ENCODE data around the gene CNTNAP2. TPM values are rescaled to one million over a fixed set of nuclear protein-coding genes. Genes with fewer than 3 reads are reported as not detected.
"Not testable (repeated sequence)": the region's sequence is repeated elsewhere in the genome, so short reads cannot be mapped to it uniquely, and the experiment has no call there.

CNTNAP2 gene
- total RNA-seq, 2 donors from 2014 or later: 171 to 228 TPM

GRCh38 chr7:148296994-148297644 lies 2180.5 kb downstream of the CNTNAP2 start:
- Mint-ChIP-seq H3K36me3 (ENCODE audit: low read depth) (no peaks in the 10 kb centered on the region), H3K27me3 (ENCODE audit: insufficient read depth) (peaks cover 2% of the 10 kb centered on the region), H3K4me3 (no peak overlapping the region), H3K4me1 (peaks cover 21% of the 10 kb centered on the region), H3K27ac (no peak overlapping the region), H3K9me3 (no peaks in the 10 kb centered on the region)
- 94 to 95% methylated on average over 2 of the region's 2 CpGs for WGBS, 2 experiments (ENCODE audit: insufficient coverage in 1 of 2, insufficient read length in 1 of 2)
- Histone ChIP-seq H3K9me3 (ENCODE audit: control insufficient read depth, low read length) (no peaks in the 10 kb centered on the region), H3K36me3 (ENCODE audit: control insufficient read depth, insufficient read depth, low read length) (no peaks in the 10 kb centered on the region), H3K9ac (ENCODE audit: extremely low read depth, low read length, poor library complexity, severe bottlenecking) (no peak overlapping the region), H3K27me3 (ENCODE audit: control insufficient read depth, insufficient read depth, low read length, poor library complexity, severe bottlenecking) (no peaks in the 10 kb centered on the region), H3K4me1 (ENCODE audit: control insufficient read depth, insufficient read depth, low read length) (peaks cover 6% of the 10 kb centered on the region), H3K27ac (ENCODE audit: low read depth, low read length) (no peak overlapping the region), H3K4me3 (ENCODE audit: low read length) (no peak overlapping the region)
- TF ChIP-seq CTCF (conservative IDR thresholded peaks at IDR 0.05): peak; percentile 58
- DNase-seq: no peak

- H3K27ac Mint-ChIP-seq; H3K36me3 ChIP-seq (ENCODE audit: control insufficient read depth, insufficient read depth, low read length); H3K9me3 ChIP-seq (ENCODE audit: control insufficient read depth, low read length); H3K36me3 Mint-ChIP-seq (ENCODE audit: low read depth); H3K9ac ChIP-seq (ENCODE audit: extremely low read depth, low read length, poor library complexity, severe bottlenecking); H3K27me3 Mint-ChIP-seq (ENCODE audit: insufficient read depth); H3K9me3 Mint-ChIP-seq; H3K4me3 ChIP-seq (ENCODE audit: low read length); H3K27me3 ChIP-seq (ENCODE audit: control insufficient read depth, insufficient read depth, low read length, poor library complexity, severe bottlenecking); DNase-seq; H3K4me1 ChIP-seq (ENCODE audit: control insufficient read depth, insufficient read depth, low read length); H3K4me3 Mint-ChIP-seq; H3K27ac ChIP-seq (ENCODE audit: low read depth, low read length): not testable (repeated sequence)
- peaks cover 18% of the 10 kb centered on the region for H3K4me1 Mint-ChIP-seq
- WGBS, 2 experiments (ENCODE audit: insufficient coverage in 1 of 2, insufficient read length in 1 of 2): 89 to 91% methylated on average over 4 to 7 of the region's 7 CpGs
These were observed 2182.2 kb downstream of the CNTNAP2 start for GRCh38 chr7:148298768-148299167.

- no peaks in the 10 kb centered on the region for H3K36me3 ChIP-seq (ENCODE audit: control insufficient read depth, insufficient read depth, low read length)
- Mint-ChIP-seq H3K27ac (no peak overlapping the region), H3K9me3 (no peaks in the 10 kb centered on the region), H3K36me3 (ENCODE audit: low read depth) (no peaks in the 10 kb centered on the region), H3K4me3 (no peak overlapping the region), H3K4me1 (peaks cover 26% of the 10 kb centered on the region), H3K27me3 (ENCODE audit: insufficient read depth) (peaks cover 2% of the 10 kb centered on the region)
- no peak for DNase-seq
- no peak overlapping the region for H3K9ac ChIP-seq (ENCODE audit: extremely low read depth, low read length, poor library complexity, severe bottlenecking)
- no peak for TF ChIP-seq CTCF (conservative IDR thresholded peaks at IDR 0.05)
- no peaks in the 10 kb centered on the region for H3K27me3 ChIP-seq (ENCODE audit: control insufficient read depth, insufficient read depth, low read length, poor library complexity, severe bottlenecking)
- H3K4me3 ChIP-seq (ENCODE audit: low read length): no peak overlapping the region
- WGBS, 2 experiments (ENCODE audit: insufficient coverage in 1 of 2, insufficient read length in 1 of 2): 75 to 84% methylated on average over 7 to 10 of the region's 10 CpGs
- no peaks in the 10 kb centered on the region for H3K9me3 ChIP-seq (ENCODE audit: control insufficient read depth, low read length)
- H3K27ac ChIP-seq (ENCODE audit: low read depth, low read length): no peak overlapping the region
- peaks cover 8% of the 10 kb centered on the region for H3K4me1 ChIP-seq (ENCODE audit: control insufficient read depth, insufficient read depth, low read length)
These were observed 2183.0 kb downstream of the CNTNAP2 start for GRCh38 chr7:148299350-148300276.

- not testable (repeated sequence) for H3K9ac ChIP-seq (ENCODE audit: extremely low read depth, low read length, poor library complexity, severe bottlenecking); DNase-seq; H3K36me3 Mint-ChIP-seq (ENCODE audit: low read depth); H3K27ac ChIP-seq (ENCODE audit: low read depth, low read length); H3K36me3 ChIP-seq (ENCODE audit: control insufficient read depth, insufficient read depth, low read length); H3K4me3 Mint-ChIP-seq; H3K27me3 ChIP-seq (ENCODE audit: control insufficient read depth, insufficient read depth, low read length, poor library complexity, severe bottlenecking); H3K9me3 Mint-ChIP-seq; H3K9me3 ChIP-seq (ENCODE audit: control insufficient read depth, low read length); H3K27ac Mint-ChIP-seq; H3K27me3 Mint-ChIP-seq (ENCODE audit: insufficient read depth); H3K4me3 ChIP-seq (ENCODE audit: low read length)
- 92 to 100% methylated on average over 1 to 6 of the region's 6 CpGs for whole genome bisulfite sequencing, 2 experiments (ENCODE audit: insufficient coverage in 1 of 2, insufficient read length in 1 of 2)
- peaks cover 16% of the 10 kb centered on the region for H3K4me1 ChIP-seq (ENCODE audit: control insufficient read depth, insufficient read depth, low read length)
- H3K4me1 Mint-ChIP-seq: peaks cover 46% of the 10 kb centered on the region
These were observed 2185.8 kb downstream of the CNTNAP2 start for GRCh38 chr7:148302436-148302835.
